H1 (cell line): ENCODE results near the gene ZNF829. TPM values are rescaled to one million over a fixed set of nuclear protein-coding genes. Genes with fewer than 3 reads are reported as not detected.

Experiments
- CTCF ChIA-PET: fragments of 300-600 bp; sonication (Branson Sonifier 250); formaldehyde crosslinking; loops from one replicate; lab custom pipeline; 2021; ENCODE audit not compliant: partially characterized antibody; lab: Charles Lee
- POLR2A ChIA-PET: fragments of 300-600 bp; sonication (Branson Sonifier 250); formaldehyde crosslinking; loops from one replicate; lab custom pipeline; 2021; ENCODE audit warnings: inconsistent platforms; ENCODE audit not compliant: partially characterized antibody; lab: Charles Lee
- DNase-seq, 2 experiments: peaks; one replicate each; pipeline versions ENCODE4 v3.0.0 to v3.0.0-alpha.2; 2010 to 2022; ENCODE audit warnings: low spot score in 2 of 2, low read depth in 1 of 2, mixed read lengths in 1 of 2
- FAIRE-seq: peaks from 2 replicates; lab custom pipeline; 2011; peaks lifted over from hg19 to GRCh38; lab: Jason Lieb, UNC
- H2AFZ ChIP-seq: 2 replicates; pipeline ENCODE4 v1.8.1; 2012; ENCODE audit warnings: low read length, inconsistent platforms
- H2AK5ac ChIP-seq: 2 replicates; pipeline ENCODE4 v1.6.1; 2013; ENCODE audit warnings: low read depth, low read length
- H2BK120ac ChIP-seq: replicated peaks from 2 replicates; pipeline ENCODE3; 2013; ENCODE audit warnings: low read depth, low read length, inconsistent platforms
- H2BK12ac ChIP-seq: 2 replicates; pipeline ENCODE4 v1.6.1; 2013; ENCODE audit warnings: low read depth, low read length
- H2BK15ac ChIP-seq: 2 replicates; pipeline ENCODE4 v1.6.1; 2013; ENCODE audit warnings: low read length
- H2BK20ac ChIP-seq: 2 replicates; pipeline ENCODE4 v1.6.1; 2013; ENCODE audit warnings: low read length
- H2BK5ac ChIP-seq: 2 replicates; pipeline ENCODE4 v1.6.1; 2013; ENCODE audit warnings: low read depth, low read length
- H3K14ac ChIP-seq: 2 replicates; pipeline ENCODE4 v1.6.1; 2013; ENCODE audit warnings: inconsistent platforms; ENCODE audit not compliant: insufficient read length
- H3K18ac ChIP-seq: 2 replicates; pipeline ENCODE4 v1.6.1; 2013; ENCODE audit warnings: low read length; ENCODE audit errors: extremely low read depth
- H3K23ac ChIP-seq: 2 replicates; pipeline ENCODE4 v1.6.1; 2013; ENCODE audit warnings: inconsistent platforms; ENCODE audit not compliant: insufficient read length
- H3K23me2 ChIP-seq: 2 replicates; pipeline ENCODE4 v1.6.1; 2013; ENCODE audit warnings: low read depth, low read length
- H3K27ac ChIP-seq: 2 replicates; pipeline ENCODE4 v1.6.1; 2011; ENCODE audit warnings: low read depth, low read length, inconsistent platforms
- H3K27me3 ChIP-seq, 4 experiments: replicated peaks in 1 of 4; 1 replicate in 1 of 4; 2 replicates in 3 of 4; pipeline versions ENCODE4 v1.6.1 to v1.8.1; 2011 to 2013; ENCODE audit warnings: low read length in 3 of 4, mild to moderate bottlenecking in 3 of 4, inconsistent platforms in 2 of 4, mixed read lengths in 2 of 4, moderate library complexity in 1 of 4; ENCODE audit not compliant: control insufficient read depth in 3 of 4, insufficient read depth in 3 of 4; ENCODE audit errors: extremely low read depth in 1 of 4
- H3K36me3 ChIP-seq, 4 experiments: 2 replicates each; pipeline versions ENCODE4 v1.6.1 to v1.8.1; 2011 to 2013; ENCODE audit warnings: mild to moderate bottlenecking in 4 of 4, low read length in 3 of 4, moderate library complexity in 2 of 4, control low read depth in 1 of 4, inconsistent platforms in 1 of 4; ENCODE audit not compliant: insufficient read depth in 4 of 4, control insufficient read depth in 2 of 4
- H3K4ac ChIP-seq: replicated peaks from 2 replicates; pipeline ENCODE3; 2013; ENCODE audit warnings: low read length, low read depth, mixed read lengths, inconsistent platforms; ENCODE audit not compliant: insufficient read length
- H3K4me1 ChIP-seq, 4 experiments: replicated peaks in 1 of 4; 1 replicate in 1 of 4; 2 replicates in 3 of 4; pipeline versions ENCODE4 v1.6.1 to v1.8.1; 2011 to 2013; ENCODE audit warnings: low read length in 3 of 4, inconsistent platforms in 2 of 4, mixed read lengths in 1 of 4; ENCODE audit not compliant: insufficient read depth in 4 of 4, control insufficient read depth in 3 of 4
- H3K4me2 ChIP-seq, 2 experiments: 2 replicates each; pipeline versions ENCODE4 v1.6.1 to v1.8.1; 2011 to 2013; ENCODE audit warnings: low read depth in 2 of 2, low read length in 2 of 2, control low read depth in 1 of 2, inconsistent platforms in 1 of 2, mild to moderate bottlenecking in 1 of 2; ENCODE audit not compliant: insufficient read depth in 1 of 2
- H3K4me3 ChIP-seq, 4 experiments: fragments of 200-600, 300-600 bp in 1 of 4; sonication (generic), shearing (Covaris generic), sonication (Bioruptor Twin) in 1 of 4; 2 replicates each; pipeline versions ENCODE4 v1.5.1 to v1.8.1; 2011 to 2016; ENCODE audit warnings: low read length in 4 of 4, low read depth in 3 of 4, control low read depth in 2 of 4, inconsistent platforms in 2 of 4, mild to moderate bottlenecking in 2 of 4, mixed read lengths in 1 of 4, moderate library complexity in 1 of 4; ENCODE audit not compliant: insufficient read depth in 2 of 4; ENCODE audit errors: extremely low read depth in 1 of 4
- H3K56ac ChIP-seq: replicated peaks from 2 replicates; pipeline ENCODE3; 2013; ENCODE audit warnings: low read depth, mild to moderate bottlenecking, mixed read lengths, low read length, inconsistent platforms; ENCODE audit not compliant: insufficient read length
- H3K79me1 ChIP-seq: 2 replicates; pipeline ENCODE4 v1.6.1; 2013; ENCODE audit warnings: low read depth, low read length, control low read depth
- H3K79me2 ChIP-seq, 2 experiments: 2 replicates each; pipeline versions ENCODE4 v1.6.1 to v1.8.1; 2012 to 2013; ENCODE audit warnings: low read length in 2 of 2, mild to moderate bottlenecking in 2 of 2, inconsistent platforms in 1 of 2; ENCODE audit not compliant: insufficient read depth in 2 of 2, control insufficient read depth in 1 of 2
- H3K9ac ChIP-seq, 4 experiments: replicated peaks in 1 of 4; 1 replicate in 1 of 4; 2 replicates in 3 of 4; pipeline versions ENCODE4 v1.6.1 to v1.8.1; 2011 to 2013; ENCODE audit warnings: low read depth in 3 of 4, low read length in 3 of 4, control low read depth in 2 of 4, mild to moderate bottlenecking in 2 of 4, moderate library complexity in 2 of 4, inconsistent platforms in 1 of 4; ENCODE audit errors: extremely low read depth in 1 of 4
- H3K9me3 ChIP-seq, 2 experiments: 2 replicates each; pipeline versions ENCODE4 v1.6.1 to v1.8.1; 2012 to 2013; ENCODE audit warnings: mild to moderate bottlenecking in 2 of 2, moderate library complexity in 2 of 2, control low read depth in 1 of 2, inconsistent platforms in 1 of 2, low read depth in 1 of 2, low read length in 1 of 2, mixed read lengths in 1 of 2; ENCODE audit not compliant: insufficient read depth in 2 of 2
- H4K20me1 ChIP-seq, 2 experiments: replicated peaks in 1 of 2; 2 replicates each; pipeline versions ENCODE3 to v1.8.1; 2011 to 2013; ENCODE audit warnings: inconsistent platforms in 2 of 2, low read length in 2 of 2, mild to moderate bottlenecking in 1 of 2; ENCODE audit not compliant: insufficient read depth in 2 of 2, control insufficient read depth in 1 of 2
- H4K5ac ChIP-seq: 2 replicates; pipeline ENCODE4 v1.6.1; 2013; ENCODE audit warnings: low read length, low read depth, mixed read lengths, inconsistent platforms; ENCODE audit not compliant: insufficient read length
- H4K8ac ChIP-seq: 2 replicates; pipeline ENCODE4 v1.8.0; 2013; ENCODE audit warnings: mild to moderate bottlenecking, moderate library complexity, low read length, inconsistent platforms; ENCODE audit not compliant: insufficient read depth; ENCODE audit errors: extremely low read depth
- H4K91ac ChIP-seq: replicated peaks from 2 replicates; pipeline ENCODE3; 2013; ENCODE audit warnings: low read length, mixed read lengths, inconsistent platforms; ENCODE audit not compliant: insufficient read length
- CHD2 ChIP-seq: IDR thresholded peaks from 2 replicates; pipeline ENCODE4 v1.6.1; 2012; ENCODE audit warnings: low read length, improper control_type of control experiment
- CREB1 ChIP-seq: IDR thresholded peaks from 2 replicates; pipeline ENCODE4 v1.6.1; 2012; ENCODE audit warnings: inconsistent platforms
- KDM4A ChIP-seq: IDR thresholded peaks from one replicate; pipeline ENCODE4 v1.7.1; 2012; ENCODE audit warnings: low read depth, mild to moderate bottlenecking, moderate library complexity, low read length, inconsistent platforms; ENCODE audit not compliant: severe bottlenecking
- KDM5A ChIP-seq: fragments of 200-600 bp; IDR thresholded peaks from 2 replicates; pipeline ENCODE4 v1.7.1; 2012; ENCODE audit warnings: mild to moderate bottlenecking, low read length, inconsistent platforms, mixed read lengths
- NRF1 ChIP-seq: IDR thresholded peaks from 2 replicates; pipeline ENCODE4 v1.6.1; 2011; ENCODE audit warnings: mild to moderate bottlenecking, low read depth, low read length, improper control_type of control experiment
- PHF8 ChIP-seq: fragments of 200-600 bp; sonication (generic); conservative IDR thresholded peaks from 2 replicates; pipeline ENCODE4 v1.7.1; 2012; ENCODE audit warnings: low read depth, mild to moderate bottlenecking, inconsistent platforms, low read length, moderate library complexity
- SIX5 ChIP-seq: IDR thresholded peaks from 2 replicates; pipeline ENCODE4 v1.6.1; 2011; ENCODE audit warnings: mild to moderate bottlenecking, low read depth, low read length
- TAF1 ChIP-seq: IDR thresholded peaks from 2 replicates; pipeline ENCODE4 v1.6.1; 2011; ENCODE audit warnings: mild to moderate bottlenecking, low read depth, low read length
- TAF7 ChIP-seq: optimal IDR thresholded peaks from 2 replicates; pipeline ENCODE3; 2011; ENCODE audit warnings: low read depth, mild to moderate bottlenecking, inconsistent platforms, low read length, moderate library complexity, borderline replicate concordance
- YY1 ChIP-seq: IDR thresholded peaks from 2 replicates; pipeline ENCODE4 v1.6.1; 2011; ENCODE audit warnings: low read depth, mild to moderate bottlenecking, low read length
- WGBS, 2 experiments: shearing (Covaris generic) in 1 of 2; methylation state at CpG; one replicate each; pipeline versions ENCODE4 v1.1.6 to v1.1.7; 2013 to 2015; ENCODE audit warnings: low lambda C conversion rate in 2 of 2, mixed read lengths in 2 of 2, inconsistent platforms in 1 of 2, low coverage in 1 of 2, missing lambda C conversion rate in 1 of 2; ENCODE audit not compliant: insufficient replicate concordance in 2 of 2, insufficient coverage in 1 of 2, insufficient read length in 1 of 2; ENCODE audit errors: extremely low coverage in 1 of 2, missing lambda C conversion rate in 1 of 2; 5-methylcytosine and 5-hydroxymethylcytosine counted together
- polyA plus RNA-seq, 7 experiments: library from polyadenylated mRNA; depleted of rRNA in 3 of 7; stranded (reverse) in 5 of 7; unstranded in 2 of 7; fragments of >200 nt in 5 of 7; fragments of 200-250 nt in 2 of 7; gene quantifications; 1 replicate in 5 of 7; 2 replicates in 1 of 7; 4 replicates in 1 of 7; pipeline versions ENCODE4 v1.2.1 to v1.2.3, GENCODE V29; 2011 to 2013; ENCODE audit warnings: missing spikeins in 2 of 7, mixed read lengths in 2 of 7
- total RNA-seq: library from RNA; stranded (reverse); fragmentation: NEBNext Ultra II Directional; extraction: Animal tissue kit (Norgen Biotek cat#: 25700); gene quantifications from 2 replicates; pipeline ENCODE4 v1.2.1, GENCODE V29; 2021
- TF ChIP-seq, protein P1 (sequence below): IDR thresholded peaks from 2 replicates; pipeline ENCODE4 v1.6.1; 2012; ENCODE audit warnings: inconsistent platforms

ZNF829 gene
- total and polyA plus RNA-seq, 2 of the 8 experiments (the other 6 are each of a cell fraction or from before 2014, with no cell fraction given), result 1.3 to 3.3 TPM

DNA sequence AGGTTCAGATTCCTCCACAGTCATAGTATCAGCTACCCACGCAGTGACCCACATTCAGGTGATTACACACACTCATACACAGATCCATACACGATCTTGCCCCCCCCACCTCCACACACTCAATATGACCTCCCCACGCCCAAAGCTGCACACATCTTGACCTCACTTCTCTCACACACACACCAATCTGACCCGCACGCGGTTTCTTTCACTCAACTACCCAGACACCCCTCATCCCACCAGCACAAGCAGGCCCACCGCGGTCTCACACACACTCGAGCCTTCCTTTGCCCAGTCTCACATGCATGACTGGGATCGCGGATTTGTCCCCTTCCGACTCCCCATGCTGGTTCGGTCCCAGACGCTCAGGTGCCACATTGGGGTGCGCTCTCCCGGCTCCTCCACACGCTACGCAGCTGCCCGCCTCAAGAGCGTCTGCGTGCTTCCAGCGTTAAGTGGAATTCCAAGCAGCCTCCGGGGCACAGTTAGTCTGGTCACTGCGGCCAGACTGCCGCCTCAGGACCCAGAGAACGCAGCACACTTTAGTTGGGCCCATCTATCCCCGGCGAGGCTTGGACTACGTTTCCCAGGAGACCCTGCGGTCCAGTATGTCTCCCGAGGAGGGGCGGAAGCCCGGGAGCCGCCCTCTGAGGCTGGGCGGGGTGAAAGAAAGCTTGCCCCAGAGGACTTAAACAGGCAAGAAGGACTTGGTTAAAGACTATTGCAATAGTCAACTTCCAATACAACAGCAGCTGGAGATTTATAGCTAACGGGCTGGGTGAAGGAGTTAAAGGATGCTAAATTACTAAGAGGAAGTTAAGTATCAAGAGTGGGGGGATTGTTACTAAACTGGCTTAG, 66.2 kb downstream of the ZNF829 start:
- no peak overlapping the region for H2BK20ac ChIP-seq
- FAIRE-seq, result no peak
- H4K20me1 ChIP-seq, result no peaks in the 10 kb centered on the region
- H3K18ac ChIP-seq, result peak overlapping the region; percentile 88
- H2BK5ac ChIP-seq, result peak overlapping the region; percentile 84
- peaks cover 2 to 6% (median 4%) of the 10 kb centered on the region in 4 experiments; a peak in 5 of 8 replicates for H3K36me3 ChIP-seq
- peak overlapping the region; percentile 72 for H3K27ac ChIP-seq
- H3K4ac ChIP-seq, result no peak overlapping the region
- H3K9me3 ChIP-seq, result no peaks in the 10 kb centered on the region; a peak in 1 of 4 replicates
- peaks cover 0 to 2% (median 0%) of the 10 kb centered on the region in 4 experiments; a peak in 3 of 7 replicates for H3K4me1 ChIP-seq
- no peak overlapping the region for H2BK15ac ChIP-seq
- peak overlapping the region; percentile 72 for H3K56ac ChIP-seq
- H2BK120ac ChIP-seq, result no peak overlapping the region
- peak overlapping the region; percentile 89 to 99 (median 96) for H3K4me3 ChIP-seq
- H3K4me2 ChIP-seq, result peak overlapping the region; percentile 93 to 100
- peak overlapping the region; percentile 55; the same call in 1 of the 2 replicates for H2BK12ac ChIP-seq
- peaks cover 16% of the 10 kb centered on the region for H3K23me2 ChIP-seq
- H4K5ac ChIP-seq, result peak overlapping the region; percentile 57
- H2AK5ac ChIP-seq, result 0 out of 2 replicates have a peak overlapping the region, but pooled peaks have one; percentile 28
- ChIA-PET CTCF (interaction anchor here (1.1 to 2.3 kb wide), 4 partner anchors 11 to 471 kb away, joined by 3 to 14 read pairs (median 4); partner anchors contain the start of genes ZFP14, ZNF260 and ZNF790), POLR2A (interaction anchor here (0.7 to 5.1 kb wide), 16 partner anchors 11 to 367 kb away, joined by 3 to 103 read pairs (median 4); partner anchors contain the start of genes ZNF260, ZNF383, ZNF529 and ZNF566)
- 1% methylated on average over 36 of the region's 36 CpGs; no CpG with 5 or more reads in 1 of the 2 experiments for WGBS, 2 experiments
- H3K27me3 ChIP-seq, result no peaks in the 10 kb centered on the region
- H3K23ac ChIP-seq, result no peak overlapping the region
- peak overlapping the region; percentile 78 to 94 (median 84) for H3K9ac ChIP-seq
- H4K8ac ChIP-seq, result peak overlapping the region; percentile 66; the same call in 1 of the 2 replicates
- peak in 1 of 2 experiments; percentile 84 for DNase-seq
- H3K14ac ChIP-seq, result no peak overlapping the region
- peak overlapping the region; percentile 29 for H4K91ac ChIP-seq
- peak overlapping the region; percentile 100 for H2AFZ ChIP-seq
- H3K79me2 ChIP-seq, result peaks cover 0 to 21% of the 10 kb centered on the region in 2 experiments; a peak in 2 of 4 replicates
- H3K79me1 ChIP-seq, result peaks cover 8% of the 10 kb centered on the region
- TF ChIP-seq SIX5 (peak; percentile 69), KDM5A (no peak), CREB1 (peak; percentile 14; the same call in 1 of the 2 replicates), YY1 (peak; percentile 86), KDM4A (peak; percentile 61), TAF1 (peak; percentile 87), NRF1 (no peak), PHF8 (peak; percentile 89), TAF7 (peak; percentile 71), CHD2 (peak; percentile 27; the same call in 1 of the 2 replicates)
- TF ChIP-seq, protein P1, sequence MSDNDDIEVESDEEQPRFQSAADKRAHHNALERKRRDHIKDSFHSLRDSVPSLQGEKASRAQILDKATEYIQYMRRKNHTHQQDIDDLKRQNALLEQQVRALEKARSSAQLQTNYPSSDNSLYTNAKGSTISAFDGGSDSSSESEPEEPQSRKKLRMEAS, result peak; percentile 42
